Measurements from ENCODE around the gene LANCL2. TPM values are rescaled to one million over a fixed set of nuclear protein-coding genes. Genes with fewer than 3 reads are reported as not detected.

LANCL2 gene
- total RNA-seq, 1 experiment from 2014 or later = 18.5 TPM

GRCh38 chr7:55326081-55326835 is 38.9 kb upstream of the LANCL2 start:
- intact Hi-C loops (cut with micrococcal nuclease; ENCODE audit: unreplicated experiment) = no loop called here
- Mint-ChIP-seq H3K4me3 (ENCODE audit: unreplicated experiment) (no peak overlapping the region), H3K36me3 (ENCODE audit: insufficient read depth, unreplicated experiment) (no peaks in the 10 kb centered on the region), H3K4me1 (ENCODE audit: low read depth, unreplicated experiment) (no peaks in the 10 kb centered on the region), H3K9me3 (ENCODE audit: unreplicated experiment) (peaks cover under 1% of the 10 kb centered on the region), H3K27ac (ENCODE audit: unreplicated experiment) (no peak overlapping the region), H3K27me3 (ENCODE audit: insufficient read depth, unreplicated experiment) (no peaks in the 10 kb centered on the region)
- no peaks in the 10 kb centered on the region for H3K27me3 ChIP-seq (replicated peaks; ENCODE audit: control insufficient read depth, insufficient read depth, low read length)
- no TSS peak for BruUV-seq (replicated peaks)
- H3K36me3 ChIP-seq (ENCODE audit: control insufficient read depth, insufficient read depth, low read length) = no peaks in the 10 kb centered on the region
- H3K4me1 ChIP-seq = no peaks in the 10 kb centered on the region
- H3K4me3 ChIP-seq (ENCODE audit: low read depth, low read length) = no peak overlapping the region
- no peak for DNase-seq
- ChIA-PET CTCF (no interaction called here), POLR2A (interaction anchor here (0.9 kb wide), 1 partner anchor 39 kb away, joined by 3 read pairs; no protein-coding TSS in a partner anchor)
- TF ChIP-seq CTCF (IDR thresholded peaks at IDR 0.05; ENCODE audit: insufficient read depth in 1 of 2, low read depth in 1 of 2, low read length in 1 of 2, severe bottlenecking in 1 of 2, unreplicated experiment in 1 of 2) = no peak
- no peaks in the 10 kb centered on the region for H3K9me3 ChIP-seq

GRCh38 chr7:55326945-55327626 is 38.1 kb upstream of the LANCL2 start:
- CTCF ChIA-PET = no interaction called here
- H3K9me3 ChIP-seq = no peaks in the 10 kb centered on the region
- no peaks in the 10 kb centered on the region for H3K4me1 ChIP-seq
- no peak overlapping the region for H3K27ac Mint-ChIP-seq (ENCODE audit: unreplicated experiment)
- H3K4me3 ChIP-seq (ENCODE audit: low read depth, low read length) = no peak overlapping the region
- no TSS peak for BruUV-seq (replicated peaks)
- POLR2A ChIA-PET = interaction anchor here (0.9 kb wide), 1 partner anchor 39 kb away, joined by 3 read pairs; no protein-coding TSS in a partner anchor
- H3K36me3 Mint-ChIP-seq (ENCODE audit: insufficient read depth, unreplicated experiment) = no peaks in the 10 kb centered on the region
- no peak for DNase-seq
- H3K27me3 ChIP-seq (replicated peaks; ENCODE audit: control insufficient read depth, insufficient read depth, low read length) = no peaks in the 10 kb centered on the region
- H3K4me3 Mint-ChIP-seq (ENCODE audit: unreplicated experiment) = no peak overlapping the region
- no peak for TF ChIP-seq CTCF (IDR thresholded peaks at IDR 0.05; ENCODE audit: insufficient read depth in 1 of 2, low read depth in 1 of 2, low read length in 1 of 2, severe bottlenecking in 1 of 2, unreplicated experiment in 1 of 2)
- no peaks in the 10 kb centered on the region for H3K9me3 Mint-ChIP-seq (ENCODE audit: unreplicated experiment)
- no peaks in the 10 kb centered on the region for H3K36me3 ChIP-seq (ENCODE audit: control insufficient read depth, insufficient read depth, low read length)
- no peaks in the 10 kb centered on the region for H3K4me1 Mint-ChIP-seq (ENCODE audit: low read depth, unreplicated experiment)
- H3K27me3 Mint-ChIP-seq (ENCODE audit: insufficient read depth, unreplicated experiment) = no peaks in the 10 kb centered on the region
- intact Hi-C loops (cut with micrococcal nuclease; ENCODE audit: unreplicated experiment) = no loop called here

GRCh38 chr7:55335151-55335550 is 30.0 kb upstream of the LANCL2 start:
- DNase-seq = peak; percentile 16 to 52
- Mint-ChIP-seq H3K36me3 (ENCODE audit: insufficient read depth, unreplicated experiment) (no peaks in the 10 kb centered on the region), H3K27ac (ENCODE audit: unreplicated experiment) (peak overlapping the region; percentile 32), H3K4me1 (ENCODE audit: low read depth, unreplicated experiment) (peaks cover 30% of the 10 kb centered on the region), H3K4me3 (ENCODE audit: unreplicated experiment) (no peak overlapping the region), H3K27me3 (ENCODE audit: insufficient read depth, unreplicated experiment) (no peaks in the 10 kb centered on the region), H3K9me3 (ENCODE audit: unreplicated experiment) (no peaks in the 10 kb centered on the region)
- intact Hi-C loops (cut with micrococcal nuclease; ENCODE audit: unreplicated experiment) = no loop called here
- no peaks in the 10 kb centered on the region for H3K9me3 ChIP-seq
- H3K4me3 ChIP-seq (ENCODE audit: low read depth, low read length) = no peak overlapping the region
- no peaks in the 10 kb centered on the region for H3K27me3 ChIP-seq (replicated peaks; ENCODE audit: control insufficient read depth, insufficient read depth, low read length)
- H3K4me1 ChIP-seq = peaks cover 34% of the 10 kb centered on the region
- no TSS peak for BruUV-seq (replicated peaks)
- H3K36me3 ChIP-seq (ENCODE audit: control insufficient read depth, insufficient read depth, low read length) = no peaks in the 10 kb centered on the region
- ChIA-PET CTCF (interaction anchor here (2.0 kb wide), 1 partner anchor 80 kb away, joined by 6 read pairs; no protein-coding TSS in a partner anchor), POLR2A (no interaction called here)
- no peak for TF ChIP-seq CTCF (IDR thresholded peaks at IDR 0.05; ENCODE audit: insufficient read depth in 1 of 2, low read depth in 1 of 2, low read length in 1 of 2, severe bottlenecking in 1 of 2, unreplicated experiment in 1 of 2)
